G401 (cell line): ENCODE data around the gene SRSF12. TPM values are rescaled to one million over a fixed set of nuclear protein-coding genes. Genes with fewer than 3 reads are reported as not detected.
"Not testable (repeated sequence)": the region's sequence is repeated elsewhere in the genome, so short reads cannot be mapped to it uniquely, and the experiment has no call there.

Source experiments
- DNase-seq: peaks from one replicate; pipeline ENCODE4 v3.0.0-alpha.2; 2015; ENCODE audit warnings: low spot score
- in situ Hi-C: cut with HindIII; loops from 2 replicates; pipeline ENCODE4 v1.10.0; 2016; ENCODE audit warnings: low sequenced_read_pairs, mixed read lengths
- total RNA-seq: library from RNA; depleted of rRNA; stranded (reverse); fragments of >200 nt; shearing (Covaris generic); gene quantifications from 2 replicates; pipeline ENCODE4 v1.2.3, GENCODE V29; 2014

SRSF12 gene
- total RNA-seq, 1 experiment from 2014 or later = 8.2 TPM

GRCh38 chr6:89133981-89134380 lies 16.1 kb upstream of the SRSF12 start:
- in situ Hi-C loops = no loop called here
- no peak for DNase-seq

GRCh38 chr6:89132057-89132456 lies 14.2 kb upstream of the SRSF12 start:
- in situ Hi-C loops = no loop called here
- DNase-seq = no peak

- in situ Hi-C loops = no loop called here
These were observed 13.7 kb upstream of the SRSF12 start for GRCh38 chr6:89131599-89131998.

GRCh38 chr6:89128256-89128671 lies 10.4 kb upstream of the SRSF12 start:
- in situ Hi-C loops, DNase-seq: not testable (repeated sequence)

More at GRCh38 chr6:89131599-89131998, 13.7 kb upstream of the SRSF12 start:
- no peak for DNase-seq

GRCh38 chr6:89122625-89123024 lies 4.8 kb upstream of the SRSF12 start:
- DNase-seq = peak; percentile 72
- in situ Hi-C loops = no loop called here

GRCh38 chr6:89121934-89122333 lies 4.1 kb upstream of the SRSF12 start:
- in situ Hi-C loops = no loop called here
- DNase-seq = no peak

GRCh38 chr6:89120371-89120770 lies 2.5 kb upstream of the SRSF12 start:
- no peak for DNase-seq
- in situ Hi-C loops = no loop called here

GRCh38 chr6:89118931-89119330 lies 1.1 kb upstream of the SRSF12 start:
- in situ Hi-C loops = no loop called here
- DNase-seq = peak; percentile 67

GRCh38 chr6:89116702-89117101 lies 1.2 kb downstream of the SRSF12 start:
- no peak for DNase-seq
- in situ Hi-C loops = no loop called here

GRCh38 chr6:89111933-89112332 lies 5.9 kb downstream of the SRSF12 start:
- in situ Hi-C loops = no loop called here
- no peak for DNase-seq

GRCh38 chr6:89110284-89110683 lies 7.6 kb downstream of the SRSF12 start:
- no peak for DNase-seq
- in situ Hi-C loops = no loop called here

GRCh38 chr6:89100114-89100513 lies 17.8 kb downstream of the SRSF12 start:
- no peak for DNase-seq
- in situ Hi-C loops = no loop called here

- no peak for DNase-seq
- in situ Hi-C loops = no loop called here
These were observed 19.4 kb downstream of the SRSF12 start for GRCh38 chr6:89098461-89098860.

- no peak for DNase-seq
- in situ Hi-C loops = no loop called here
These were observed 30.0 kb downstream of the SRSF12 start for GRCh38 chr6:89087881-89088280.

GRCh38 chr6:89085409-89086205 lies 32.3 kb downstream of the SRSF12 start:
- in situ Hi-C loops = no loop called here
- no peak for DNase-seq

- in situ Hi-C loops = no loop called here
- no peak for DNase-seq
These were observed 32.9 kb downstream of the SRSF12 start for GRCh38 chr6:89084954-89085353.

GRCh38 chr6:89084542-89084941 lies 33.3 kb downstream of the SRSF12 start:
- in situ Hi-C loops = no loop called here
- DNase-seq = no peak

GRCh38 chr6:89082486-89082891 lies 35.4 kb downstream of the SRSF12 start:
- in situ Hi-C loops = no loop called here
- DNase-seq = peak; percentile 15

- in situ Hi-C loops = no loop called here
- DNase-seq = peak; percentile 95
These were observed 36.2 kb downstream of the SRSF12 start for GRCh38 chr6:89081423-89082322.

GRCh38 chr6:89081129-89081422 lies 36.8 kb downstream of the SRSF12 start:
- in situ Hi-C loops = no loop called here
- DNase-seq = no peak
